Measurements from ENCODE around the gene ZNF335. TPM values are rescaled to one million over a fixed set of nuclear protein-coding genes. Genes with fewer than 3 reads are reported as not detected.

ZNF335 gene
- total and polyA plus RNA-seq, 2 of the 13 experiments (the other 11 are each of a cell fraction or from before 2014, with no cell fraction given) = 9.7 to 13.7 TPM

DNA sequence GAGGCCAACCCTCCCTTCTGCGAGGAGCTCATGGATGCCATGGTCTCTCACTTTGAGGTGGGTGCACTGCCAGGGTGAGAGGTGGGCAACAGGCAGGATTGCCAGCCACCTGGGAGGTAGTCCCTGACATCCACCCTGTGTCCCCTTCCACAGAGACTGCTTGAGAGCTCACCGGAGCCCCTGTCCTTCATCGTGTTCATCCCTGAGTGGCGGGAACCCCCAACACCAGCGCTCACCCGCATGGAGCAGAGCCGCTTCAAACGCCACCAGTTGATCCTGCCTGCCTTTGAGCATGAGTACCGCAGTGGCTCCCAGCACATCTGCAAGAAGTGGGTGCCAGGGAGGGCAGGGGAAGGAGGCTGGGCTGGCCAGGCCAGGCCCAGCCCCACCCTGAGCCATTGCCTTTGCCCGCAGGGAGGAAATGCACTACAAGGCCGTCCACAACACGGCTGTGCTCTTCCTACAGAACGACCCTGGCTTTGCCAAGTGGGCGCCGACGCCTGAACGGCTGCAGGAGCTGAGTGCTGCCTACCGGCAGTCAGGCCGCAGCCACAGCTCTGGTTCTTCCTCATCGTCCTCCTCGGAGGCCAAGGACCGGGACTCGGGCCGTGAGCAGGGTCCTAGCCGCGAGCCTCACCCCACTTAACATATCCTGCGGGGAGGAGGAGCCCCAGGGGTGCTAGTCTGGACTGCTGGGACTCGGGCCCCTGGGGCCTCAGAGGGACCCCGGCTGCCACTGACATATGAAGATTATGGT, 24.7 kb downstream of the ZNF335 start (continued):
- TF ChIP-seq, protein P1, sequence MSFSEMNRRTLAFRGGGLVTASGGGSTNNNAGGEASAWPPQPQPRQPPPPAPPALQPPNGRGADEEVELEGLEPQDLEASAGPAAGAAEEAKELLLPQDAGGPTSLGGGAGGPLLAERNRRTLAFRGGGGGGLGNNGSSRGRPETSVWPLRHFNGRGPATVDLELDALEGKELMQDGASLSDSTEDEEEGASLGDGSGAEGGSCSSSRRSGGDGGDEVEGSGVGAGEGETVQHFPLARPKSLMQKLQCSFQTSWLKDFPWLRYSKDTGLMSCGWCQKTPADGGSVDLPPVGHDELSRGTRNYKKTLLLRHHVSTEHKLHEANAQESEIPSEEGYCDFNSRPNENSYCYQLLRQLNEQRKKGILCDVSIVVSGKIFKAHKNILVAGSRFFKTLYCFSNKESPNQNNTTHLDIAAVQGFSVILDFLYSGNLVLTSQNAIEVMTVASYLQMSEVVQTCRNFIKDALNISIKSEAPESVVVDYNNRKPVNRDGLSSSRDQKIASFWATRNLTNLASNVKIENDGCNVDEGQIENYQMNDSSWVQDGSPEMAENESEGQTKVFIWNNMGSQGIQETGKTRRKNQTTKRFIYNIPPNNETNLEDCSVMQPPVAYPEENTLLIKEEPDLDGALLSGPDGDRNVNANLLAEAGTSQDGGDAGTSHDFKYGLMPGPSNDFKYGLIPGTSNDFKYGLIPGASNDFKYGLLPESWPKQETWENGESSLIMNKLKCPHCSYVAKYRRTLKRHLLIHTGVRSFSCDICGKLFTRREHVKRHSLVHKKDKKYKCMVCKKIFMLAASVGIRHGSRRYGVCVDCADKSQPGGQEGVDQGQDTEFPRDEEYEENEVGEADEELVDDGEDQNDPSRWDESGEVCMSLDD (CRISPR knock-in tag; IDR thresholded peaks at IDR 0.05; ENCODE audit: borderline replicate concordance) = no peak
- TF ChIP-seq ZMAT3 (CRISPR knock-in tag; conservative IDR thresholded peaks at IDR 0.05) (no peak), ZSCAN25 (CRISPR knock-in tag; IDR thresholded peaks at IDR 0.05) (no peak), TARDBP (CRISPR knock-in tag; IDR thresholded peaks at IDR 0.05) (no peak), EHMT2 (IDR thresholded peaks at IDR 0.05; ENCODE audit: borderline replicate concordance, low read depth, low read length) (no peak), MIER2 (CRISPR knock-in tag; IDR thresholded peaks at IDR 0.05) (no peak), TEAD3 (CRISPR knock-in tag; optimal IDR thresholded peaks at IDR 0.05; ENCODE audit: borderline replicate concordance) (peak; percentile 28), ZNF775 (CRISPR knock-in tag; IDR thresholded peaks at IDR 0.05; ENCODE audit: borderline replicate concordance) (no peak), ZNF768 (CRISPR knock-in tag; IDR thresholded peaks at IDR 0.05) (peak; percentile 58; the same call in 1 of the 2 replicates), NR1H2 (CRISPR knock-in tag; IDR thresholded peaks at IDR 0.05; ENCODE audit: borderline replicate concordance, low read depth) (no peak), IKZF1 (IDR thresholded peaks at IDR 0.05) (no peak), ZNF878 (CRISPR knock-in tag; IDR thresholded peaks at IDR 0.05) (no peak), ZNF564 (CRISPR knock-in tag; IDR thresholded peaks at IDR 0.05) (no peak), TBP (CRISPR knock-in tag; IDR thresholded peaks at IDR 0.05) (no peak), PHF8 (CRISPR knock-in tag; IDR thresholded peaks at IDR 0.05) (no peak), KAT8 (CRISPR knock-in tag; IDR thresholded peaks at IDR 0.05) (no peak), GABPA (IDR thresholded peaks at IDR 0.05; ENCODE audit: low read depth, low read length) (no peak), GABPA (CRISPR knock-in tag; IDR thresholded peaks at IDR 0.05; ENCODE audit: low read depth) (no peak), SIN3B (IDR thresholded peaks at IDR 0.05; ENCODE audit: low read length) (no peak)
- TF ChIP-seq, protein P2, sequence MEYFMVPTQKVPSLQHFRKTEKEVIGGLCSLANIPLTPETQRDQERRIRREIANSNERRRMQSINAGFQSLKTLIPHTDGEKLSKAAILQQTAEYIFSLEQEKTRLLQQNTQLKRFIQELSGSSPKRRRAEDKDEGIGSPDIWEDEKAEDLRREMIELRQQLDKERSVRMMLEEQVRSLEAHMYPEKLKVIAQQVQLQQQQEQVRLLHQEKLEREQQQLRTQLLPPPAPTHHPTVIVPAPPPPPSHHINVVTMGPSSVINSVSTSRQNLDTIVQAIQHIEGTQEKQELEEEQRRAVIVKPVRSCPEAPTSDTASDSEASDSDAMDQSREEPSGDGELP (IDR thresholded peaks at IDR 0.05; ENCODE audit: borderline replicate concordance, low read depth) = no peak
- TF ChIP-seq, protein P3, sequence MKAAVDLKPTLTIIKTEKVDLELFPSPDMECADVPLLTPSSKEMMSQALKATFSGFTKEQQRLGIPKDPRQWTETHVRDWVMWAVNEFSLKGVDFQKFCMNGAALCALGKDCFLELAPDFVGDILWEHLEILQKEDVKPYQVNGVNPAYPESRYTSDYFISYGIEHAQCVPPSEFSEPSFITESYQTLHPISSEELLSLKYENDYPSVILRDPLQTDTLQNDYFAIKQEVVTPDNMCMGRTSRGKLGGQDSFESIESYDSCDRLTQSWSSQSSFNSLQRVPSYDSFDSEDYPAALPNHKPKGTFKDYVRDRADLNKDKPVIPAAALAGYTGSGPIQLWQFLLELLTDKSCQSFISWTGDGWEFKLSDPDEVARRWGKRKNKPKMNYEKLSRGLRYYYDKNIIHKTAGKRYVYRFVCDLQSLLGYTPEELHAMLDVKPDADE (CRISPR knock-in tag; IDR thresholded peaks at IDR 0.05) = no peak
- TF ChIP-seq, protein P4, sequence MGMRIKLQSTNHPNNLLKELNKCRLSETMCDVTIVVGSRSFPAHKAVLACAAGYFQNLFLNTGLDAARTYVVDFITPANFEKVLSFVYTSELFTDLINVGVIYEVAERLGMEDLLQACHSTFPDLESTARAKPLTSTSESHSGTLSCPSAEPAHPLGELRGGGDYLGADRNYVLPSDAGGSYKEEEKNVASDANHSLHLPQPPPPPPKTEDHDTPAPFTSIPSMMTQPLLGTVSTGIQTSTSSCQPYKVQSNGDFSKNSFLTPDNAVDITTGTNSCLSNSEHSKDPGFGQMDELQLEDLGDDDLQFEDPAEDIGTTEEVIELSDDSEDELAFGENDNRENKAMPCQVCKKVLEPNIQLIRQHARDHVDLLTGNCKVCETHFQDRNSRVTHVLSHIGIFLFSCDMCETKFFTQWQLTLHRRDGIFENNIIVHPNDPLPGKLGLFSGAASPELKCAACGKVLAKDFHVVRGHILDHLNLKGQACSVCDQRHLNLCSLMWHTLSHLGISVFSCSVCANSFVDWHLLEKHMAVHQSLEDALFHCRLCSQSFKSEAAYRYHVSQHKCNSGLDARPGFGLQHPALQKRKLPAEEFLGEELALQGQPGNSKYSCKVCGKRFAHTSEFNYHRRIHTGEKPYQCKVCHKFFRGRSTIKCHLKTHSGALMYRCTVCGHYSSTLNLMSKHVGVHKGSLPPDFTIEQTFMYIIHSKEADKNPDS (CRISPR knock-in tag; IDR thresholded peaks at IDR 0.05) = 0 out of 2 replicates have a peak, but pooled peaks have one; percentile 34
- TF ChIP-seq, protein P5, sequence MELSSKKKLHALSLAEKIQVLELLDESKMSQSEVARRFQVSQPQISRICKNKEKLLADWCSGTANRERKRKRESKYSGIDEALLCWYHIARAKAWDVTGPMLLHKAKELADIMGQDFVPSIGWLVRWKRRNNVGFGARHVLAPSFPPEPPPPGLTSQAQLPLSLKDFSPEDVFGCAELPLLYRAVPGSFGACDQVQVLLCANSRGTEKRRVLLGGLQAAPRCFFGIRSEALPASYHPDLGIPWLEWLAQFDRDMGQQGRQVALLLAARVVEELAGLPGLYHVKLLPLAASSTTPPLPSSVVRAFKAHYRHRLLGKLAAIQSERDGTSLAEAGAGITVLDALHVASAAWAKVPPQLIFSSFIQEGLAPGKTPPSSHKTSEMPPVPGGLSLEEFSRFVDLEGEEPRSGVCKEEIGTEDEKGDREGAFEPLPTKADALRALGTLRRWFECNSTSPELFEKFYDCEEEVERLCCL (CRISPR knock-in tag; IDR thresholded peaks at IDR 0.05; ENCODE audit: borderline replicate concordance) = no peak

Data from HepG2 (cell line).